GM08714 (cell line): Measurements from ENCODE around the gene SRRM2.
A peak's percentile ranks its signal among the peaks of the same experiment; 100 is the strongest.

ENCODE experiments used
- H3K4me3 ChIP-seq: fragments of 200-500 bp; sonication (Bioruptor generic); 2 replicates; pipeline ENCODE4 v1.5.1; 2014; ENCODE audit warnings: mild to moderate bottlenecking, low read length, inconsistent platforms
- ZNF274 ChIP-seq: IDR thresholded peaks from 2 replicates; pipeline ENCODE4 v1.6.1; 2012; ENCODE audit warnings: mild to moderate bottlenecking, low read depth, low read length

SRRM2 gene

DNA sequence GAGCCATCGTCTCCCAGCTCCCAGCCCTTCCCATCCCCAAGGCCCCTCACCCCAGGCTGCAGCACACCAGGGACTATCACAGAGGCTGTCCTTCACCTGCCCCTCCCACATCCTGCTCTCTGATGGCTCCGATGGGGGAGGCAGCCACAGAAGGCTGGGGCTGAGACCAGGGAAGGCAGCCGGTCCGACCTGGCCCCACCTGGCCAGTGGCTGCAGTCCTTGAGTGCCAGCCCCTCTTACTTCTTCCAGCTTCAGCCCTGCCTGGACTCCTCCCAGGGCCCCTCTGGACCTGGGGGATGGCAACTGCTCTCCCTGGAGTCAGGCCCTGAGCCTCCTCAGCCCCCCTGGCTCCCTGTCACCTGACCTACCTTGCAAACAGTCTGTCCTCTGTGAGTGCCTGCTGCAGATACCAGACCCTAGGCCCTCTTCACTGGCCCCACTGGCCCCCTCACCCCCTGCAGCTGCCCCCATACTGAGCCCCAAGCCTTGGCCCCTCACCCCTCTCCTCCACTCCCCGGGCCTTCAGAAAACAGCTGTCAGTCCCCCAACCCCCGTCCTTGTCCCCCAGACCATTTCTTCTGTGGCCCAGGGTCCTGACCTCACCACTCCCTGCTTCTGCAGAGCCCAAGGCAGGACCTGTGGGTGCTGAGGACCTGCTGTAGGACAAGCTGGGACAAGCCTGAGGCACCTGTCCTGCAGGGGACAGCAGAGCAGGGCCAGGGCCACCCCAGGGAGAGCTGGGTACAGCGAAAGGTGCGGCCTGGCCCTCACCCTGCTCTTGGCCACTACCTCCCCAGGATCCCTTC lies 12.6 kb upstream of the SRRM2 start:
- no peak overlapping the region for H3K4me3 ChIP-seq
- TF ChIP-seq ZNF274 = no peak

DNA sequence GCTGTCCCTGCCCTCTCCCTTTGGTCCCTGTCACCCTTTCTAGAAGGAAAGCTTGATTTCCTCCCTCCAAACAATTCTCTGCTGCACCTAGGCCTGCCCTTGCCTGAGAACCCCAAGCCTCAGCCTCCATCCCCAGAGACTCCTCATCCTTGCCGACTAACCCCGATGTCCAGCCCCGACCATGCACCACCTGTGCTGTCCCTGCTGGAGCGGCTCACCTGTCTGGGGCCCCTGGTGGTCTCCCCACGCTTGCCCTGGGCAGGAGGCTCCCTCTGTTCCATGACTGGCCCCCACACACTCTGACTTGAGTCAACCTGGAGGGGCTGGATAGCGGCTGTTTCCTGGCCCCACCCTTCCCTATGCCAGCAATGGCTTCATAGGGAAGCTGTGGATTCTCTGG lies 12.0 kb upstream of the SRRM2 start:
- no peak overlapping the region for H3K4me3 ChIP-seq
- no peak for TF ChIP-seq ZNF274

GRCh38 chr16:2741168-2741567 lies 11.3 kb upstream of the SRRM2 start:
- H3K4me3 ChIP-seq = no peak overlapping the region
- no peak for TF ChIP-seq ZNF274

- no peak overlapping the region for H3K4me3 ChIP-seq
- no peak for TF ChIP-seq ZNF274
Observed at GRCh38 chr16:2742323-2743006, 10.0 kb upstream of the SRRM2 start.

GRCh38 chr16:2743007-2743810 lies 9.2 kb upstream of the SRRM2 start:
- no peak for TF ChIP-seq ZNF274
- H3K4me3 ChIP-seq = no peak overlapping the region

- TF ChIP-seq ZNF274 = no peak
- H3K4me3 ChIP-seq = no peak overlapping the region
Observed at GRCh38 chr16:2744711-2745110, 7.7 kb upstream of the SRRM2 start.

DNA sequence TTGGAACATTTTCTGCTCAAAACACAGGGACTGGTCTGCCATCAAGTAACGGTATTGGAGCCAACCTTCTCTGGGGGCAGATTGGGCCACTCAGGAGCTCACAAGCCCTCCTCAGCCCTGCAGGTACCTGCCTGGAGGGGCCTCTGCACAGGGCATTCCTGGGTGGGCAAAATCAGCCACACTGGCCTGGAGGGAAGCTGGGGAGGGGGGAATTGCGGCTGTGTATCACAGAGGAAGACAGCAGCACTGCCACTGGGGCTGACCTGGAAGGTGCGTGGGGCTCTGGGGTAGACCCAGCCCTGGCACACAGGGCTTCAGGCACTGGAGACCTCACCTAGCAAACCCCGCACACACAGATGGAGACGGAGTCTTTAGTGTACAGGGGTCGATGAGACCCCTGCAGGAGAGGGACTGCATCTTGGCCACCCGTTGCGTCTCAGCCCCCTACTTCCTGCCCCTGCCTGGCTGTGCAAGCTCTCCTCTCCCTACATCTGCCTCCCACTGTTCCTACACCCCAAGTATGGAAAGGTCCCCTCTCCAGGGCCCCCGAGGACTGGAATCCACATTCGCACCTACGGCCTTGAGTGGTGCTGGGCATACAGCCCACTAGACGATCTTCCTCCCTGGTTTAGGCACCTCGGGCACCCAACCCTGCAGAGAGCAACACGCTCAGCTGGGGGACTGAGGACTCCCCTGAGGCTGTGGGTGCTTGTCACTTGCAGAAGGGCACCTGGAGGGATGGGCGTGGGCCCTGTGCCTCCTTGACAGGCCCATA lies 7.1 kb upstream of the SRRM2 start:
- H3K4me3 ChIP-seq = no peak overlapping the region
- TF ChIP-seq ZNF274 = no peak

GRCh38 chr16:2745961-2746360 lies 6.5 kb upstream of the SRRM2 start:
- no peak overlapping the region for H3K4me3 ChIP-seq
- TF ChIP-seq ZNF274 = no peak

DNA sequence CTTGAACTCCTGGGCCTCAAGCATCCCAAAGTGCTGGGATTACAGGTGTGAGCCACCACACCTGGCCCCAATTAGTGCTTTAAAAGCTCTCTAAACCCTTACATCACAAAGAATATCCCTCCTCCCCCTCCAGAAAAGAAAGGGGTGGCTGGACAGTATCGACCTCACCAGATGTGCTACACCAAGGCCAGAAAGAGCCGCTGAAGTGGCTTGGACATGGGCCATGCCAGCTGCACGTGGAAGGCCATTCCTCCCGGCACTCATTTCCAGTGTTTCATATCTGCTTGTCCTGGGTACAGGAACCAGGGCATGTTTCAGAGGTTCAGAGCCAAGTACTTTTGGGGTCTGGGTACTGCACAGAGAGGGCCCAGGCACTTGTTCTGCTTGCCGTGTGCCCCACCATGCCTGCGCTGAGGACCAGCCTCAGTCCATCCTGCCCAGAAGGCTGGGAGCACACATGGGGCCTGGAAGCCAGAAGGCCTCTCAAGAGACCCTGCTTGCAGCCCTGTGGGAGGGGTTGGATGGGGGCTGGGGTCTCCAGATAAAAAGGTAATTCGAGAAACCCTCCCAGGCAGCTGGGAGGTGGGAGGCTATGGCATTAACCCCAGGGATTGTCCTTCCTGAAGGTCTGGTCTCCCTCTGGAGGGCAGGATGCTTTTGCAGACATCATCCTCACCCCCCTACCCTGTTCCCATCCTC lies 3.5 kb upstream of the SRRM2 start:
- TF ChIP-seq ZNF274 = no peak
- H3K4me3 ChIP-seq = no peak overlapping the region

- no peak overlapping the region for H3K4me3 ChIP-seq
- TF ChIP-seq ZNF274 = no peak
Observed at GRCh38 chr16:2749476-2749875, 3.0 kb upstream of the SRRM2 start.

GRCh38 chr16:2749936-2750335 lies 2.5 kb upstream of the SRRM2 start:
- H3K4me3 ChIP-seq = no peak overlapping the region
- no peak for TF ChIP-seq ZNF274

DNA sequence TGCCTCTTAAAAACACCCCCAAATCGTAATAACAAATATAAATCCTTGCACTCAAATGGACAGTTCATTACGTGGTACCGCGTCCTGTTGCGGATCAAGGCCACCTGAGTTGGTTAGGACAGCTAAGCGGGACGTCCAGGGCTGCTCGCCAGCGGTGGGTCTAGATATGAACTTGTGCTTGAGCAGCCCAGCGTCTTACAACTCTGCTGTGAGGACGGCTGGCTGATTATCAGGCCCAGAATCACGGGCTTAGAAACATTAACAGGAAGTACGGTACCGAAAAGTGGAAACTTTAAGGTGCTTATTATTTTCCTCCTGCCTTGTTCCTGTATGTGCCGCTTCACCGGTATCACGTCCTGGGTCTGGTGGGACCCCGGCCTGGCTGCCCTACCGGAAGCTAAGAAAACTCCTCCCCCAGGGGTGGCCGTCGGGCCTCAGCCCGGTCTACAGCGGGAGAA lies 832 bp upstream of the SRRM2 start:
- peak overlapping the region; percentile 98; the same call in 1 of the 2 replicates for H3K4me3 ChIP-seq
- no peak for TF ChIP-seq ZNF274

GRCh38 chr16:2752850-2753732 lies 653 bp downstream of the SRRM2 start:
- no peak for TF ChIP-seq ZNF274
- H3K4me3 ChIP-seq = peak overlapping the region; percentile 98

DNA sequence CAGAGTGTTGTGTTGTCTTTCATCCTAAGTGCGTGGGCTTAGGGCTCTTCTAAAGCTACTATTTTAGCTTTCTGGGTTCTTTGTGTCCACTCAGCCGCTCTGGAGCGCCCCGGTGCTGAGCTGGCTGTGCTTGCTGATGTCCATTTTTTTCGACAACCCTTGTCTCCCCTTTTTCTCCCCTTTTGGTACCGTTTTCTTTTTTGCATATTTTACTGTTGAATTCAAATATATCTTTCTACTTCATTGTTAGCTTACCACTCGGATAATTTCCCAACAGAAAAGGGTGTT lies 1.2 kb downstream of the SRRM2 start:
- no peak for TF ChIP-seq ZNF274
- peak overlapping the region; percentile 98 for H3K4me3 ChIP-seq
